ENCODE data around the gene CDH13. TPM values are rescaled to one million over a fixed set of nuclear protein-coding genes. Genes with fewer than 3 reads are reported as not detected.

Gene CDH13
- polyA plus RNA-seq, 2 of the 4 experiments (the other 2 are of a cell fraction): not detected

DNA sequence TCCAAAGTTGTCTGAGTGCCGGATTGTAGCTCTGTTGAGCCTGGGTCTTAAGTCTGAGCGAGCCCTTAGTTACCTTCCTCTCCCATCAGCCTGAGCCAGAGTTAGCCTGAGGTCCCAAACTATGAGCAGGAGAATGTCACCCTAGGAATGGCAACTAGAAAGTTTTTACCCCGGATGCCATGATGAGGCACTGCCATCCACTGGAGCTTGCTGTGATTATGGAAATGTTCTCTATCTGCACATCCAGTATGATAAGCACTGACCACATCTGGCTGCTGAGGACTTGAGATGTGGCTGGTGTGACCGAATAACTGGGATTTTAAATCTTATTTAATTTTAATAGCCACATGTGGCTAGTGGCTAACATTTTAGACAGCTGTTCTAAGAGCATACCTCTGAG, 550.0 kb downstream of the CDH13 start (continued):
- TF ChIP-seq CTCF (IDR thresholded peaks at IDR 0.05) (no peak), HOXB5 (CRISPR knock-in tag; IDR thresholded peaks at IDR 0.05) (no peak), KDM5A (IDR thresholded peaks at IDR 0.05) (no peak), SREBF2 (IDR thresholded peaks at IDR 0.05) (no peak)
- TF ChIP-seq, protein P1, sequence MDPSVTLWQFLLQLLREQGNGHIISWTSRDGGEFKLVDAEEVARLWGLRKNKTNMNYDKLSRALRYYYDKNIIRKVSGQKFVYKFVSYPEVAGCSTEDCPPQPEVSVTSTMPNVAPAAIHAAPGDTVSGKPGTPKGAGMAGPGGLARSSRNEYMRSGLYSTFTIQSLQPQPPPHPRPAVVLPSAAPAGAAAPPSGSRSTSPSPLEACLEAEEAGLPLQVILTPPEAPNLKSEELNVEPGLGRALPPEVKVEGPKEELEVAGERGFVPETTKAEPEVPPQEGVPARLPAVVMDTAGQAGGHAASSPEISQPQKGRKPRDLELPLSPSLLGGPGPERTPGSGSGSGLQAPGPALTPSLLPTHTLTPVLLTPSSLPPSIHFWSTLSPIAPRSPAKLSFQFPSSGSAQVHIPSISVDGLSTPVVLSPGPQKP (IDR thresholded peaks at IDR 0.05; ENCODE audit: low read depth, low read length): no peak

GRCh38 chr16:83185902-83186301, 559.1 kb downstream of the CDH13 start:
- ATAC-seq (no peak), FAIRE-seq (no peak), DNase-seq (ENCODE audit: low read depth in 1 of 2, low spot score in 1 of 2) (no peak)
- Histone ChIP-seq H3K4me3 (no peak overlapping the region), H3K27ac (no peak overlapping the region), H3K9me3 (no peaks in the 10 kb centered on the region), H3K4me1 (no peaks in the 10 kb centered on the region), H3K4me2 (no peak overlapping the region)
- CTCF ChIA-PET: no interaction called here
- WGBS (ENCODE audit: missing lambda C conversion rate): 47% methylated on average over 6 of the region's 6 CpGs
- POLR2A ChIA-PET: no interaction called here
- TF ChIP-seq RARB (CRISPR knock-in tag; IDR thresholded peaks at IDR 0.05): no peak
- TF ChIP-seq ESRRA (IDR thresholded peaks at IDR 0.05; ENCODE audit: borderline replicate concordance, low read length): no peak
- no peak for TF ChIP-seq TP53 (CRISPR knock-in tag; IDR thresholded peaks at IDR 0.05)
- TF ChIP-seq BHLHE40 (IDR thresholded peaks at IDR 0.05; ENCODE audit: low read depth, low read length): no peak
- no peak for TF ChIP-seq E2F6 (IDR thresholded peaks at IDR 0.05; ENCODE audit: borderline replicate concordance, low read depth)
- no peak for TF ChIP-seq RAD21 (conservative IDR thresholded peaks at IDR 0.05 in 1 of 2, IDR thresholded peaks at IDR 0.05 in 1 of 2)
- no peak for TF ChIP-seq MYC (IDR thresholded peaks at IDR 0.05; ENCODE audit: borderline replicate concordance, low read length)
- no peak for TF ChIP-seq CTCF (IDR thresholded peaks at IDR 0.05)
- TF ChIP-seq POLR2A (IDR thresholded peaks at IDR 0.05; ENCODE audit: low read length): no peak
- TF ChIP-seq, protein P2, sequence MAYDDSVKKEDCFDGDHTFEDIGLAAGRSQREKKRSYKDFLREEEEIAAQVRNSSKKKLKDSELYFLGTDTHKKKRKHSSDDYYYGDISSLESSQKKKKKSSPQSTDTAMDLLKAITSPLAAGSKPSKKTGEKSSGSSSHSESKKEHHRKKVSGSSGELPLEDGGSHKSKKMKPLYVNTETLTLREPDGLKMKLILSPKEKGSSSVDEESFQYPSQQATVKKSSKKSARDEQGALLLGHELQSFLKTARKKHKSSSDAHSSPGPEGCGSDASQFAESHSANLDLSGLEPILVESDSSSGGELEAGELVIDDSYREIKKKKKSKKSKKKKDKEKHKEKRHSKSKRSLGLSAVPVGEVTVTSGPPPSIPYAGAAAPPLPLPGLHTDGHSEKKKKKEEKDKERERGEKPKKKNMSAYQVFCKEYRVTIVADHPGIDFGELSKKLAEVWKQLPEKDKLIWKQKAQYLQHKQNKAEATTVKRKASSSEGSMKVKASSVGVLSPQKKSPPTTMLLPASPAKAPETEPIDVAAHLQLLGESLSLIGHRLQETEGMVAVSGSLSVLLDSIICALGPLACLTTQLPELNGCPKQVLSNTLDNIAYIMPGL (CRISPR knock-in tag; IDR thresholded peaks at IDR 0.05; ENCODE audit: borderline replicate concordance): no peak
- no peak for TF ChIP-seq HEYL (CRISPR knock-in tag; IDR thresholded peaks at IDR 0.05)
- TF ChIP-seq FOSB (CRISPR knock-in tag; IDR thresholded peaks at IDR 0.05): no peak

- FAIRE-seq (no peak), ATAC-seq (no peak)
- no peak for TF ChIP-seq JUN (IDR thresholded peaks at IDR 0.05)
- no peak for TF ChIP-seq HDAC2 (IDR thresholded peaks at IDR 0.05)
- no peak for TF ChIP-seq CTCF (IDR thresholded peaks at IDR 0.05)
- TF ChIP-seq KDM5A (IDR thresholded peaks at IDR 0.05): no peak
- TF ChIP-seq, protein P3, sequence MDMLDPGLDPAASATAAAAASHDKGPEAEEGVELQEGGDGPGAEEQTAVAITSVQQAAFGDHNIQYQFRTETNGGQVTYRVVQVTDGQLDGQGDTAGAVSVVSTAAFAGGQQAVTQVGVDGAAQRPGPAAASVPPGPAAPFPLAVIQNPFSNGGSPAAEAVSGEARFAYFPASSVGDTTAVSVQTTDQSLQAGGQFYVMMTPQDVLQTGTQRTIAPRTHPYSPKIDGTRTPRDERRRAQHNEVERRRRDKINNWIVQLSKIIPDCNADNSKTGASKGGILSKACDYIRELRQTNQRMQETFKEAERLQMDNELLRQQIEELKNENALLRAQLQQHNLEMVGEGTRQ (IDR thresholded peaks at IDR 0.05): no peak
- TF ChIP-seq NR3C1 (IDR thresholded peaks at IDR 0.05): no peak
- TF ChIP-seq KDM1A (IDR thresholded peaks at IDR 0.05; ENCODE audit: low read depth): no peak
- TF ChIP-seq MAZ (IDR thresholded peaks at IDR 0.05; ENCODE audit: borderline replicate concordance, low read depth, low read length): no peak
- TF ChIP-seq CHD2 (IDR thresholded peaks at IDR 0.05; ENCODE audit: low read length, partially characterized antibody): no peak
- no peak for TF ChIP-seq NFE2L2 (conservative IDR thresholded peaks at IDR 0.05; ENCODE audit: low read length)
Observed at GRCh38 chr16:83187405-83187804, 560.6 kb downstream of the CDH13 start.

More at GRCh38 chr16:83187405-83187804, 560.6 kb downstream of the CDH13 start:
- Histone ChIP-seq H3K4me2 (no peak overlapping the region), H3K9me3 (no peaks in the 10 kb centered on the region), H3K4me1 (no peaks in the 10 kb centered on the region), H3K27ac (no peak overlapping the region), H3K4me3 (no peak overlapping the region)
- CTCF ChIA-PET: no interaction called here
- DNase-seq (ENCODE audit: low read depth in 1 of 2, low spot score in 1 of 2): no peak
- WGBS (ENCODE audit: missing lambda C conversion rate): 2% methylated on average over 3 of the region's 3 CpGs
- POLR2A ChIA-PET: no interaction called here
